ENCODE data around the gene BCL2L2. TPM values are rescaled to one million over a fixed set of nuclear protein-coding genes. Genes with fewer than 3 reads are reported as not detected.

The BCL2L2 gene
- total and polyA plus RNA-seq, 9 of the 15 experiments (the other 6 are each of a cell fraction or from before 2014, with no cell fraction given): 2.6 to 32.5 (median 14.7) TPM

GRCh38 chr14:23286020-23286901 is 20.4 kb upstream of the BCL2L2 start, which contains the start of gene HOMEZ (continued):
- TF ChIP-seq ZNF395 (CRISPR knock-in tag; IDR thresholded peaks at IDR 0.05): 0 out of 2 replicates have a peak, but pooled peaks have one; percentile 48
- no peak for TF ChIP-seq SMARCA5 (IDR thresholded peaks at IDR 0.05)
- peak in 1 of 2 experiments; percentile 43; a peak in 1 of 4 replicates for TF ChIP-seq HDAC1 (IDR thresholded peaks at IDR 0.05)
- TF ChIP-seq ZNF282 (CRISPR knock-in tag; IDR thresholded peaks at IDR 0.05): no peak
- peak; percentile 15 to 75; a peak in 1 of 4 replicates for TF ChIP-seq MLLT1 (IDR thresholded peaks at IDR 0.05)
- TF ChIP-seq ZNF583 (CRISPR knock-in tag; IDR thresholded peaks at IDR 0.05): no peak
- TF ChIP-seq CCNT2 (IDR thresholded peaks at IDR 0.05; ENCODE audit: borderline replicate concordance, extremely low read depth, insufficient read length, low read depth, low read length): peak; percentile 72
- peak; percentile 99 for TF ChIP-seq NFYB (IDR thresholded peaks at IDR 0.05; ENCODE audit: extremely low read depth, insufficient read length)
- TF ChIP-seq YY1 (IDR thresholded peaks at IDR 0.05; ENCODE audit: borderline replicate concordance in 1 of 3, control insufficient read depth in 1 of 3, extremely low read depth in 1 of 3, insufficient read depth in 3 of 3, insufficient read length in 1 of 3, insufficient replicate concordance in 2 of 3, low read depth in 1 of 3, low read length in 2 of 3): peak in 2 of 3 experiments; percentile 70 to 73
- 0 out of 2 replicates have a peak, but pooled peaks have one; percentile 22 for TF ChIP-seq PML (IDR thresholded peaks at IDR 0.05; ENCODE audit: low read length)
- TF ChIP-seq SMARCA4 (IDR thresholded peaks at IDR 0.05): 0 out of 2 replicates have a peak, but pooled peaks have one; percentile 22
- no peak for TF ChIP-seq TRIM28 (IDR thresholded peaks at IDR 0.05)
- peak; percentile 98 for TF ChIP-seq FOS (IDR thresholded peaks at IDR 0.05; ENCODE audit: extremely low read depth, insufficient read length)
- peak; percentile 25; the same call in 1 of the 2 replicates for TF ChIP-seq GABPB1 (CRISPR knock-in tag; IDR thresholded peaks at IDR 0.05)
- TF ChIP-seq NCOA2 (IDR thresholded peaks at IDR 0.05; ENCODE audit: partially characterized antibody in 2 of 2): no peak
- peak; percentile 40 for TF ChIP-seq SMAD1 (IDR thresholded peaks at IDR 0.05; ENCODE audit: low read depth, low read length, partially characterized antibody)
- peak; percentile 89; the same call in 1 of the 2 replicates for TF ChIP-seq ZNF830 (CRISPR knock-in tag; IDR thresholded peaks at IDR 0.05)
- peak; percentile 81 for TF ChIP-seq TAF7 (tag; IDR thresholded peaks at IDR 0.05)
- TF ChIP-seq DMBX1 (CRISPR knock-in tag; IDR thresholded peaks at IDR 0.05; ENCODE audit: borderline replicate concordance): no peak
- TF ChIP-seq ATF1 (CRISPR knock-in tag; IDR thresholded peaks at IDR 0.05): no peak
- peak; percentile 76 for TF ChIP-seq ATF1 (tag; IDR thresholded peaks at IDR 0.05)
- no peak for TF ChIP-seq STAG1 (CRISPR knock-in tag; IDR thresholded peaks at IDR 0.05; ENCODE audit: borderline replicate concordance)
- peak; percentile 51 for TF ChIP-seq ESRRA (IDR thresholded peaks at IDR 0.05; ENCODE audit: borderline replicate concordance, low read depth)
- TF ChIP-seq POLR2A (conservative IDR thresholded peaks at IDR 0.05): peak; percentile 87

Measured in K562 (cell line).